Measurements from ENCODE around the gene MELTF. TPM values are rescaled to one million over a fixed set of nuclear protein-coding genes. Genes with fewer than 3 reads are reported as not detected.
A peak's percentile ranks its signal among the peaks of the same experiment; 100 is the strongest.
"Not testable (repeated sequence)": the region's sequence is repeated elsewhere in the genome, so short reads cannot be mapped to it uniquely, and the experiment has no call there.

The MELTF gene
- 4.9 TPM for polyA plus RNA-seq (2013, experiment 1 of 2; ENCODE audit: insufficient read length)
- polyA plus RNA-seq (2013, experiment 2 of 2; ENCODE audit: insufficient read length): 5.6 TPM

DNA sequence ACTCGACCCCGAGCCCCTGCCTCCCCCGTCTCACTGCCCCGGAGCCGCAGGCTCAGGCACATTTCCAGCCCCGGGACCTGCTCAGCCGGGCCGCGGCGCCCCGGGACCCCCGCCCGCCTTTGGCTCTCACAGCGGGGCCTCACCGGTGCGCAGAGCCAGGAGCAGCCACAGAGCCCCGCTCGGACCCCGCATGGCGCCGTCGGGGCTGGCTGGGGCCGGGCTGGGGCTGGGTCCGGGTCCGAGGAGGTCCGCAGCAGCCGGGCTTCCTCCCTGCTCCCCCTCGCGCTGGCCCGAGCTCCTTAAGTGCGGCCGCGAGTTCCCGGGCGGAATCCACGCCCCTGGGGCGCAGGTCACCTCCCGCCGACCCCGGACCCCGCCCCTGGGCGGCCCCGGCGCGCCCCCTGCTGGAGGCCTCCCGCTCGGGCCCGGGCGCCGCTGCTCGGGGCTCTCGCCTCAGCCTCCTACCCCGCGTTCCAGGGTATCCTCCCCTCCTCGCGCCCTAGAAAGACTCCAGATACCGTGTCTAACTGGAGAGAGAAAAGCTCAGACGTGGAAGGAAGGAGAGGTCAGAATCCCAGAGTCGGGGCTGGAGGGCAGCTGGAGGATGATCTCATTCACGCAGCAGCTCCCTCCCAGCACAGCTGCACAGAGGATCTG, at the start of gene MELTF:
Gene MELTF (minus strand): TSS at position 307 of the 657 bp plus-strand sequence. CDS start 115 bp downstream, at position 192.
- peak; percentile 45 for DNase-seq

DNA sequence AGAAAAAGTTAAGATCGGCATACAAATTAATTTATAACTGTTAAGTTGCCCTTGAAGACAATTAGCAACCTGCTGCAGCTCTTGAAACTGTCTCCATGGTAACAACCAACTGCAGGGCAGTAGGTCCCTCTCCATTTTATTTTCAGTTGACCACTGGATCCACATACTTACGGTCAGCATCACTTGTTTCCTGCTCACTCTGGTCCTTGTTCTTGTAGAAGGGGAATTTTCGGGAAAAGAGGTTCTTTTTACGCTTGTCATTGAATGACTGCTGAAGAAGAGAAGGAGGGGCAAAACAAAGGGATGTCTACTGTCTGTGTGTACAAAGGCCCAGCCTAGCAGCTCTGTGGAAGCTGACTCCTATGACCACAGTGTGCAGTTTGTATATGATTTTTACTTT, 46.8 kb upstream of the MELTF start:
- no peak for DNase-seq

DNA sequence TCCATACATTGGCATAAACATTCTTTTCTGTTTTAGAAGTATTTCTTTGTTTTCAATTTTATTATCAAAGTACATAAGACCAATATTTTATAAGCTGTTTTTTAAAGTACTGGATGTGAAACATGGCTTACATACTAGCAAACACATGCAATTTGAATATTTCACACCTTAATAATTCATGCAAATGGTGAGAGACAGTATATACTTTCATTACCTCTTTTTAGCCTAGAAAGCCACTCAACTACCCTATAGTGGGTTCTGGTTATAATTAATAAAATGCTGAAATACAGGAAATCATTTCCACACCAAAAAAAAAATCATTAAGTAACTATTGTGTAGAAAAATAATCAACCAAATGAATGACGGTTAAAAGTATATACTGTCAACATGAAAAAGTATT, 38.5 kb upstream of the MELTF start:
- DNase-seq: no peak

DNA sequence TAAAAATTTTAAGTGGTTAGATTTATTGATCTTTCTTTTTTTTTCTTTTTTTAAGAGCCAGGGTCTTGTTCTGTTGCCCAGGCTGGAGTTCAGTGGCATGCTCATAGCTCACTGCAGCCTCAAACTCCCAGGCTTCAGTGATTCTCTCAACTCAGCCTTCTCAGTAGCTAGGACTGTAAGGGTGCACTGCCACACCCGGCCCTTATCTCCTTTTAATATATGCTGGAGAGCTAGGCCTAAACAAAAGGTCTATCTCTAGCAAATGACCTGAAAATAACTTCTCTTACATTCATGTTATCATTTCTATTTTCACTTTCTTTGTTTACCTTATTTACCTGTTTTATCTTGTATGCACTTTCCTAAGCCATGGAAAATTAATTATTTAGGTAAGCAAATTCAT, 35.2 kb upstream of the MELTF start:
- DNase-seq: no peak

DNA sequence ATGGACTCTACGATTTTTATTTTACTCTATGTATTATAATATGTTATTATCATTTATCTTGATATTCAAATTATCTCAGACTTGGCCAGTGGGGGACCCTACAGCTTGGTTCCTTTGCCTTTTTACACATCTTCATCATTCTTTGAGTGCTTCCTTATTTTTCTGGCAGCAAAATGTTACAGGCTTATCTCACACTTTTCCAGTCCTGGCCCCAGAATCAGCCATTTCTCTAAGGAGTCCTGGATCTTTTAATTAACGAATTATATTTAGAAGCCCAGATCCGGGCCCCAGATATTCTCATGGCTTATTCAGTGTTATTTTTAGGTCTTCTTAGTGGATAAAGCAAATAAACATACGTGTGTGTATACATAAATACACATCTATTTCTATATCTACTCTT, 32.8 kb upstream of the MELTF start:
- no peak for DNase-seq

DNA sequence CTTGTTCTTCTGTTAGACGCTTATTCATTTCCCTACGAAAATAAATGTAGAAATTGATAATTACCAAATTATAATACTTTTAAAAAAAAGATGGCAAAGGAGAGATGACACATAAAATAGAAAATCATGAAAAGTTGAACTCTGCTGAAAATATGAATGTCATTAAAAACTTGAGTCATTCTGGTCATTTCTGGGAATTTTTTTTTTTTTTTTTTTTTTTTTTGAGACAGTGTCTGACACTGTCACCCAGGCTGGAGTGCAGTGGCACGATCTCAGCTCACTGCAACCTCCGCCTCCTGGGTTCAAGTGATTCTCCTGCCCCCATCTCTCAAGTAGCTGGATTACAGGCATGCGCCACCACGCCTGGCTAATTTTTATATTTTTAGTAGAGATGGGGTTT, 22.0 kb upstream of the MELTF start:
- not testable (repeated sequence) for DNase-seq

DNA sequence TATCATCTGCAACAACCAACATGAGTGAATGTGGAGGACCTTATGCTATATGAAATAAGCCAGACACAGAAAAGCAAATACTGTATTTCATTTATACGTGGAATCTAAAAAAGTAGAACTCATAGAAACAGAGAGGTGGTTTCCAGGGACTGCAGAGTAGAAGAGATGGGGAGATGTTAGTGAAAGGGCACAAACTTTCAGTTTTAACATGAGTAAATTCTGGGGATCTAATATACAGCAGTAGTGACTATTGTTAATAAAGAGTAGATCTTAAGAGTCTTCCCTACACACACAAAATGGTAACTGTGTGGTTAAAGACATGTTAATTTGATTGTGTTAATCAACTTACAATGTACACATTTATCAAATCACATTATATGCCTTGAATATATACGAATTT, 20.9 kb upstream of the MELTF start:
- DNase-seq: no peak

DNA sequence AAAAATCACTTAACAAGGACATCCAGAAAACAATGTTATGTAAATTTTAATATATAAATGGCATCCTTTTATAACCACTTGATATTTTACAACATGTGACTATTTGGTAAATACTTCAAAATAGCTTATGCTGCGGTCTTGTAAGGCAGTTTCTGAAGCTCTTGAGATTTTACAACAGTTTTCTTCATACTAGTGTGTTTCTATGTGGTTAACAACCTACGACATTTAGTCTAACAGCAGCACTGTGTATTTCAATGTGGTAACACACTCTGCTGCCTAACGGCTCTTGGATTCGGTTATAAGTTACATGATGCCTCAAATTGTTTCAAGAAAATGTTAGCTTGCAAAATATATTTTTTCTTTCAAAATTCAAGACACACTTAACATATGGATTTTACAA, 12.9 kb upstream of the MELTF start:
- DNase-seq: no peak

DNA sequence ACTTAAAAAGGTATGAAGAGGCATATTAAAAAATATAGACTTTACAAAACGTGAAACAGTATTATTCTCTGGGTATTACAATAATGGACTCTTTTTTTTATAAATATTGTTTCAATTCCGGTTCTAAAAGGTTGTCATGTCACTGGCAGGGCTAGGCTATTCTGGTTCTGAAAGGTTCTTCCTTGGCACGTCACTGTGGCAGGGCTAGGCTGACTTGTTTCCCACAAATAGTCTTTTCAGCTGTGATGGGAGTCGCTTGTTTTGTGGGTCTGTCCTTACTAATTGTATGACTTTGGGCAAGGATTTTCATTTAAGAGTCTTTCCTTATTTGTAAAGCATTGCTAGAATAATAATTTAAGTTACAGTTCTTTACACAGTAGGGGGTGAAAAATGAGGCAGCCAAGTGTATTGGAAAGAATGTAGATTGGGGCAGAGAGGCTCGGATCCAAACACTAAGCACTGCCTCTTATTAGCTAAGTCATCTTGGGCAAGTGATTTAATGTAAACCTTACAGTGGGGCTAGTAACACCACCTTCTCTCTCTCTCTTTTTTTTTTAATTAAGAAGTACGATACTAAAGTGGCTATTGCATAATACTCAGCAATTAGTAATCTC, 12.4 kb upstream of the MELTF start:
- no peak for DNase-seq

DNA sequence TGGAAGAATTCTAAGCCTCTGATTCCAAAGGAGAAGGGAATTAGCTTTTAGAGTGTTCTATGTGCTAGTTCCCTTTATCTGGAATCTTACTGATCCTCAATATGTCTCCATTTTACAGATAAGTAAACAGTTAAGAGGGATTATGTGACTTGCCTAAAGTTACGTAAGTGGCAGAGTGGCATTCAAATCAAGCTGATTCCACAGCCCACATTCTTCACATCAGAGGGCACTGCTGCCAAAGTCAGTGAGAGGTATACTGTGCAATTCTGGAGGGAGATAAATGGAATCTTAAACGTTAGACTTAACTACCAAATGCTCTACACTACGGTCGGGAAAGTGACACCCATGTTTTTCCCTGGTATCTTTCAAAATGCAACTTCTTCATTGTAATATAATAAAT, 11.0 kb upstream of the MELTF start:
- DNase-seq: no peak

DNA sequence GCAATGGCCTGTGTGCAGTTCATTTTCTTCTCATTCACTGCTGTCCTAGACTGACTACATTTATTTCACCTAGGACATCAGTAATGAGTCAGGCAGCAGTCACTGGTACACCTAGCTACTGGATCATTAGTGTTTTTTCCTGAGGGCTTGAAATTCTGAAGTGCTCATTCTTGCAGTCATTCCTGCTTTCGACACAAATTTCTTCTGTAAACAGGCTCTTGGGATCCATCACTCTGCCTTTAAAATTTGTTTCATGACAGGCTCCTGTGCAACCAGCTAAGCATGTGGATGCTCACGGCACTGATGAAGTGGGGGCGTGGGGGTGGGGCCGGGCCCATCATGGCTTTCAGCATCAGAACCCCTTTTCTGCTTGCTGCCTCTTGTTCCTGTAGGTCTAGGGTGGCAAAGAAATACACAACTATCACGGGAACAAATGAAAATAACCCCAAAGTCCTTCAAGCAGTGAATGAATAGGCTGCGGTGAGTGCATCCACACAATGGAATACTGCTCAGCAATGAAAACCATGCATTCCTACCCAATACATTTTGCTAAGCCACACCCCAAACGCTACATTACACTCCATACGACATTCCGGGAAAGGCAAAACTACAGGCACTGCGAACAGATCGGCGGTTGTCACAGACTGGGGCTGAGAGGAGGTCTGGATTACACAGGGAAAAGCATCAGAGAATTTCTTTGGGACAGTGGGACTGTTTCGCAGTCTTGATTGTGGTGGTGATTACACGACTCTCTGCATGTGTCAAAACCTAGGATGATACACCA, 9.3 kb upstream of the MELTF start:
- no peak for DNase-seq

DNA sequence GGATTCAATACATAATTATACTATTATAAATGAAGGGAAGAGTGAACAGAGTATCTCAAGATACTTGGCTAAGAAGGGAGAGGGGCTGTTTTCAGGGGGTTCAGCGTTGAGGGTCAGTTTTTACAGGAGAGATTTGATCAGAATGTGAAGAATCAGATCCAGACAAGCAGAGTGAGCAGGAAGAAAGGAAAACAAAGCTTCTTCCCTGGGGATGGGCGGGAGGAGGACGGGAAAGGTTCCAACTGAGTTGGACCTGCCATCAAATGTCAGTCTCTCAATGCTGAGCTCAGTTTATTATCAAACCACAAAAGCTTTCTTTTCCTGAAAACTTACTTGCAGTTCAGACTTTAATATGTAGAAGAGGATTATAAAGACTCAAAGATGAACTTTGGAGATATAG, 6.0 kb upstream of the MELTF start:
- no peak for DNase-seq

DNA sequence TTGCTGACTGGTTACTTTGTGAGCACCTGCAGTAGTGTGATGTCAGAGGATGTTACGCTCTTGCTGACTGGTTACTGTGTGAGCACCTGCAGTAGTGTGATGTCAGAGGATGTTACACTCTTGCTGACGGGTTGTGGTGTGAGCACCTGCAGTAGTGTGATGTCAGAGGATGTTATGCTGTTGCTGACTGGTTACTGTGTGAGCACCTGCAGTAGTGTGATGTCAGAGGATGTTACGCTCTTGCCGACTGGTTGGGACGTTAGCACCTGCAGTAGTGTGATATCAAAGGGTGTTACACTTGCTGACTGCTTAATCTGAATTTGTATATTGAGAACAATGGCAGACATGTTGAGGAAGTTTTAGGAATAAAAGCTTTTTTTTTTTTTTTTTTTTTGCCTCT, 5.2 kb upstream of the MELTF start:
- DNase-seq: not testable (repeated sequence)

DNA sequence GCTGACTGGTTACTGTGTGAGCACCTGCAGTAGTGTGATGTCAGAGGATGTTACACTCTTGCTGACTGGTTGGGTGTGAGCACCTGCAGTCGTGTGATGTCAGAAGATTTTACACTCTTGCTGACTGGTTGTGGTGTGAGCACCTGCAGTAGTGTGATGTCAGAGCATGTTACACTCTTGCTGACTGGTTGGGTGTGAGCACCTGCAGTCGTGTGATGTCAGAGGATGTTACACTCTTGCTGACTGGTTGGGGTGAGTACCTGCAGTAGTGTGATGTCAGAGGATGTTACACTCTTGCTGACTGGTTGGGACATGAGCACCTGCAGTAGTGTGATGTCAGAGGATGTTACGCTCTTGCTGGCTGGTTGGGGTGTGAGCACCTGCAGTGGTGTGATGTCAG, 4.1 kb upstream of the MELTF start:
- DNase-seq: not testable (repeated sequence)

DNA sequence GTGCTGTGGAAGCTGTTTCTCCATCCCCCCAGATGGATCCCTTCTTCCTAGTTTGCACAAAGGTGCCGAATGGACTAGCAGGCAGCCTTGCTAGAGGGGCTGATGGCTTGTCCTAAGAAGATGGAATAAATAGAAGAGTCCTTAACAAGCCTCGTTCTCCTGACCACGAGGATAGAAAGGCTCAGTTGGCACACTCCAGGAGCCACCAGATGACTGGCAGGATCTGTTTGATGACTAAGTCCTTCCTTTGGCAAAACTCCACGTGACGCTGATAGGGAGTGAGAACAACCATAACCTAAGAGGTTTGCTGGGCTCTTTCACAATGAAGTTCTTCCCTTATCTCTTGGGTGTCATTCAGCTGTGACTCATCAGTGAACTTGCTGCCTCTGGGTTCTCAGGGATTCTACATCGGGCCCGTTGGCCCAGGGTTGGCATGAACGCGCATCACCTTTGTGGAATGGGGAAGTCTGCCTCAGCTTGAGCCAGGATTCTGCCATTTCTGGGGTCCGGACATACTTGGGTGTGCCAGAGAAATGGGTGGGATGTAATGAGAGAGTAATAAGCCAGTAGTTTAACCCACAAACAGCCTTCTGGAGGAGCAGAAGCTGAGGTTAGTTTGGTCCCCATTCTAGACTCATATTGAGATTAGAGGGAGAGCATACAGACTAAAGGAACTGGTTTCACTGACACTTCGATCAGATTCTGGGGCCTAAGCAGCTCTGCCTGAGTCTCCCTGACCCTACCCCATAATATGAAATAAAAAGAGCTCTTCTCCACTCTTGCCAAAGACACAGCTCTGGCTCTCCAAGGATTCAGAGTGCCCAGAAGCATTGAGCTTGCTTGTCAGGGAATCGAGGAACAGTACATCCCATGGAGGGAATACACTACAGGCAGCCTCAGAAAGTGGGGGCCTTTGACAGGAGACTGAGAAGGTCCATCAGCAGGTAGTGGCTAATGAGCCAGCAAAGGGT, 2.0 kb upstream of the MELTF start:
- DNase-seq: peak; percentile 91

DNA sequence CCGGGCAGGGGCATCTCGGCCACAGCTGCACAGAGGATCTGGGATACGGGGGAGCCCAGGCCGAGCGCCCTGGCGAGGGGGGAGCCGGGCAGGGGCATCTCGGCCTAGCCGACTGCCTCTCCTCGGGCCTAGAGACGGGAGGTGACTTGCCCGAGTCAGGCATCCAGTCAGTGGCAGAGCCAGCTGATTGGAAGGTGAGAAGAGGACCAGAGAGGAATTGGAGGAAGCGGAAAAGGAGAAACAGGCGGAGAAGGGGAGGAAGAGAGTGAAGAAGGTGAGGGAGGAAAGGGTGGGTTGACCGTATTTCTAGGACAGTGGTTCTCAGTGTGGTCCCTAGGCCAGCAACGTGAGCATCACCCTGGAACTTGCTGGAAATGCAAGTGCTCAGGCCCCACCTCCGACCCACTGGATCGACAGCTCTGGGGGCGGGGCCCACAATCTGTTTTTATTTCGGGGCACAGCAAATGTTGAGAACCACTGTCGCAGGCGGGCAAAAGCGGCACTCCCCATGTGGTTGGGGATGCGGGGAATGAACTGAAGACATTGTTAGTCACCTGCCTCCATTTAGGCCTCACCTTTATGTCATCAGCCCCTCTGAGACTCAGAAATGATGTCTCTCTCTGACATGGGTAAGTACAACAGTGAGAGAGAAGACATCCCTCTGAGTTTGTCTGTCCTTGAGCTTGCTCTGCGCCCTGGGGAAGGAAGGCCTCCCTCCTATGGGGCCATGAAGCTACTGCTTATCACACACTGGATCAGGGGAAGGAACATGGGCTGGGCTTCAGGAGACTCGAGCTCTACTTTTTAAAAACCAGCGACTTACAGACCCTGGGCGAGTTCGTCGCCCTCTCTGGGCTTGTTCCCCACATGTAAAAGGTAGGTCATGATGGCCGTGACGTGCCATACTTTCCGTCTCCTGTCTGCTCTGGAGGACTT, 1.0 kb upstream of the MELTF start:
- DNase-seq: no peak

DNA sequence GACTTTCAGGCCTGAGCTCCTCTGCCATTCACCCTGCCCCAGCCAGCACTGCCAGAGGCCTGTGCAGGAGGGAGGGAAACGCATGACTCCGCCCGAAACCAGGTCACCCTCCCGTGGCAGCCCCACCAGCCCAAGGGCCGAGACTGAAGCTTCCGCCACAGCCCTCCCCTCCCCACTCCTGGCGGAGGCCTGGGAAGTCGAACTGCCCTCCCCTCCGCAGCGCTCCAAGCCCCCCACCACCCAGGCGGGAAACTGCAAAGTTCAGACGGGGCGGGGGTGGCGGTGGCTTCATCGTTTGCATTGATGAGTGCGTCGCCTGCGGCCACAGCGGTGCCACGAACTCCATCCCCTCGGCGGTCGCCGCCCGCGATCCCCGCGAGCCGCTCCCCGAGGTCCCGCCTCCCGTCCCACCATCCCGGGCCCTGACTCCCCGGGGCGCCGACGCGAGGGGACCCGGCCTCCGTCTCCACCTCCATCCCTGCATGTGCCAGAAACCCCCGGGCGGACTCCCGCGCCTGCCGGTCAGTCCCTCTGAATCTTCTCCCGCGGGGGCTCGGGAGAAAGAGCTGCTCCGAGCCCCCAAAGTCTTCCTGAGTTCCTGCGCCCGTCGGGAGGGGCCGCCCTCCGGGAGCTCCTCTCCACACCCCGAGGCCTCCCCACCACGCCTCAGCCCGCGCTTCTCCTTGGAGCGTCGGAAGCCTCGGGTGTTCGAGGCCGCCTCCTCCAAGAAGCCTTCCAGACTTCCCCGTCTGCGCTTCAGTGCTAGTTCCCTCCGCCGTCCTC, 698 bp downstream of the MELTF start:
- DNase-seq: no peak

DNA sequence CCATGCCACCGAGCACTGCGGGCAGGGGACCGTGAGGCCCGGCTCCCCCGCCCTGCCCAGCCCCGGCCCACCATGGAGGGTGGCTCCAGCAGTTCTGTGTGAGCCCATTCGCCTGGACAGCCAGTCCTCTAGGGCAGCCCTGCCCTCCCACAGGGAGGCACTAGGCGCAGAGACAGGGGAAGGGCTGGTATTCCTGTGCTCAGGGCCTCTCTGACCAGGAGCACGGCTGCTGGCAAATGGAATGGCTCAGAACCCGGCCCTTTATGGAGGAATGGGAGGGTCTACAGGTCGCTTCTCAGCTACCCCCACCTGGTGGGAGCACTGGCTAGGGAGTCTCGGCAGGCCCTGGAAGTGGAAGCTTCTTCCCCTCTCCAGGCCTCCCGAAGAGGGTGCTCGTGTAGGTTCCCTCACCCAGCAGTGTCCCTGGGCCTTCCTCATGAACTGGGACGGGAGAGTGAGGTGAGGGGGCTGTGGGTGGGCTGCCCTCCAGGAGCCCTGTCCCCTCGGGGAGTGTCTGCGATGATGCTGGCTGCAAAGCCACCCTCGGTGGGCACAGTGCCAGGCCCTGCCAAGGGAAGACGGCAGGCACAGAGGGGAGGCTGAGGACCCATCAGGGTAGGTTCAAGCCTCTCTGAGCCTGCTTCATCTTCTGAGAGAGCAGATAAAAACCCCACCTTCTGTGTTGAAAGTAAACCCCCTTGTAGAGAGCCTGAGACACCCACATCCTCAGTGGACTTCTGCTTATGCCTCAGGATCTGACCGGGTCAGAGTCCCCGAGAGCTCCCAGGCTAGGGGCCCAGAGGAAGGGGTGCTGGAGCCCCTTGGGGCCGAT, 1.5 kb downstream of the MELTF start:
- DNase-seq: no peak

DNA sequence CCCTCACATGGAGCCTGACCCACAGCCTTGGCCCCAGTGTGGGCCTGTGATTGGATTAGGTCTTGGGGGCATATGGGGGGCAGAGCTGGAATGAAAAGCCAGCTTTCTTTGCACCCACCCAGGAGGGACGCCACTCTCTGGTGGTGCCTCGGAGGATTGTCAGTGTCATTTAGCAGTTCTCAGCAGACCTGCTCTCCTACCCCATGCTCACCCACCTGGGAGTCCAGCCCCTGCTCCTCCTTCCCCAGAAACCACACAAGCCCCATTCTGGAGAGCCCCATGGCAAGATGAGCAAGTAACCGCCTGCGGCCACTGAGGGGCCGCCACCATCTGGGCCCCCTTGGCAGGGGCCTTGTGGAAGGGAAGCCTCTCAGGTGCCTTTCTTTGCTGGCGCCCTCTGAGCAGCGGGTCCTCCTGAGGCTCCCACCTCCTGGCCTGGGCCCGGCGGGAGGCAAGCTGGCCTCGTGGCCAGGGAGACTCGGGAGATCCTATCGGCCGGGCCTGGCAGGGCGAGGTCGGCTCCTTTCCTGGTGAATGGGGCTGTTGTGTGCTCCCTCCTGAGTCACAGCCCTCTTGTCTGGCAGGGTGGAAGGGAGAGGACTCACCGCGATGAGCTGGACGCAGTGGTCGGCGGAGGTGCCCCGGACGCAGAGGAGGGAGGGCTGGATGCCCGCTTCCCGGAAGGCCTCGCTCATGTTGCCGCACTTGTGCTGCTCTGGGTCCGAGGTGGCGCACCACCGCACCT, 2.3 kb downstream of the MELTF start:
- no peak for DNase-seq
